GM18526 (cell line): Measurements from ENCODE around the gene C16orf46.
A peak's percentile ranks its signal among the peaks of the same experiment; 100 is the strongest.

Source experiments
- POLR2A ChIP-seq: IDR thresholded peaks from 3 replicates; pipeline ENCODE4 v1.6.1; 2011; ENCODE audit not compliant: insufficient read length; ENCODE audit errors: extremely low read depth

C16orf46 gene, protein sequence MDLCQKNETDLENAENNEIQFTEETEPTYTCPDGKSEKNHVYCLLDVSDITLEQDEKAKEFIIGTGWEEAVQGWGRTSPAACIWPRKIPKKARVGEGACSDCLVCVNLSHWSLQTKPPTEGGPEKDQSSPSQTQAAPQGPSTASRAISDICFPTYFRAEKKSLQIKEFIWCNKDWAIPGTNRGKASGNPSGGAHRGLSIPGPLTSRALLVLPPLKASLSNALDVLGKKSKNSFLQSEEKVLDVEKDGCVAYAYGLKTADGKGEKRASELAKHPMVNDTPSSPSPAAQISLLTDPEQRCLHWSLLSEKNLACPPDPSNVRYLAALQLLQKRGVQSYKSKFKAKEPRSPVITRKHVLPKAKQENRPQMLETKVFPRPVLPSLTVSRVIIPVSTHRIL

DNA sequence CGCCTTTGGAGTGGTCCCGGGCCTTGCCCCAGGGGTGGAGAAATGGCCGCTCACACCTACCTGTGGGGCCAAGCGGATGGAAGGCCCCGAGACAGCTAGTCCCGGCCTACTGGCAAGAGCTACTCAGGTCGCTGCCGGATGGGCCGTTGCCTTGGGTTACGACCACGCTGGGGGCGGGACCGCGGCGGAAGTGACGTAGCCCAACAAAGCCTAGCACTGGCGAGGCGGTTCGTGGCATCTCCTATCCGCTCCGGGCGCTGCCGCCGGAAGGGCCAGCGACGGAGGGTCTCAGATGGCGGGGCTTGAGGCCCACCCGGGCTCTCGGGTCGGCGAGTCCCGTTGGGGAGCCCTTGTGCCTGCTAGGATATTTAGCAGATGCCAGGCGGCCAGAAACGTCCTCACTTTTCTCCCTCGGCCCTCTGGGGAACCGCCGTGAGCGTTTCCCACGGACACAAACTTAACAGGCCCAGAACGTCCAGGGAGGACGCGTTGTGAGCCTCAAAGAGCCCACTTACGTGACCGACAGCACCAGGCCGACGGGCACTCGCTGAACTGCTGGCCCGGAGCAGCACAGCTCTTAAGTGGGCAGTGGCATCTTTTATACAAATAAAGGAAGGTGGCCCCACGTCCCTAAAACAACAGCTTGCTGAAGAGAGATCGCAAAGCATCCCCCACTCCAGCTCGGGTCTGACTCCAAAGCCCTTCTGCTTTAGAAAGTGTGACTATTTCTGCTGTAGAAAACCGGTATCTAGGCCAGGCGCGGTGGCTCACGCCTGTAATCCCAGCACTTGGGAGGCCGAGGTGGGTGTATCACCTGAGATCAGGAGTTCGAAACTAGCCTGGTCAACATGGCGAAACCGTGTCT is at the start of gene C16orf46:
Gene C16orf46 (minus strand): TSS at position 163 of the 865 bp plus-strand sequence. CDS start 13,283 bp downstream, outside the sequence.
- TF ChIP-seq POLR2A: peak; percentile 89

DNA sequence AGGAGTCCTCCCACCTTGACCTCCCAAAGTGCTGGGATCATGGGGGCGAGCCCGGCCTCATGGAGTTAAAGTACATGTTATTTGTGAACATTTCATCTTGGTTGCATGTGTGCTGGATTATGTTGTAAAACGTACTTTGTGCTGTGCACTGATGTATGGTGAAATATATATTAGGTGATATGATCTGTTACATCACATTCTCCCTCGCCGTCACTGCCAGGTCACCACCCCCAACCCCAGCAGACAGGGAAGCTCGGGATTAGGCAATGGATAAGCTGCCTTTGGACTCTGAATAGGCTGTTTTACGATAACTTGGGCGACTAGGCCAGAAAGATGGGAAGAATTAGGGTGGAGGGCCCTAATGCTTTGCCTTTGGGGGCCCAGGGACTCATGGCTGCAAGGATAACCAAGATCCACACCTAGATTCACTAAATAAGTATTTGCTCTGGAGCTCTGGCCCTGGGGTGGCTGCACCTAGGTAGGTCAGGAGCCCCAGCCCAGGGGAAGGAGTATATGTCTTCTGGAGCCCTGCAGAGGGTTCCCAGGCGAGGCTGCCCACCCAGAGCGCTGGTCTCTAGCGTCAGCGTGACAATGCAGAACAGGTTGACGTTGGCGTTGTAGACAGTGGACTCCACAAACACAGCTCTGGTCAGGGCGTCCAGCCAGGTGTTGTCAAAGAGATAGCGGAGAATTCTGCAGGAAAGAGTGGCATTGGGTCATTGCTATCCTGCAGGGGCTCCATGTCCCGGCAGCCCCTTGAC is 46.2 kb upstream of the C16orf46 start:
- TF ChIP-seq POLR2A: no peak

DNA sequence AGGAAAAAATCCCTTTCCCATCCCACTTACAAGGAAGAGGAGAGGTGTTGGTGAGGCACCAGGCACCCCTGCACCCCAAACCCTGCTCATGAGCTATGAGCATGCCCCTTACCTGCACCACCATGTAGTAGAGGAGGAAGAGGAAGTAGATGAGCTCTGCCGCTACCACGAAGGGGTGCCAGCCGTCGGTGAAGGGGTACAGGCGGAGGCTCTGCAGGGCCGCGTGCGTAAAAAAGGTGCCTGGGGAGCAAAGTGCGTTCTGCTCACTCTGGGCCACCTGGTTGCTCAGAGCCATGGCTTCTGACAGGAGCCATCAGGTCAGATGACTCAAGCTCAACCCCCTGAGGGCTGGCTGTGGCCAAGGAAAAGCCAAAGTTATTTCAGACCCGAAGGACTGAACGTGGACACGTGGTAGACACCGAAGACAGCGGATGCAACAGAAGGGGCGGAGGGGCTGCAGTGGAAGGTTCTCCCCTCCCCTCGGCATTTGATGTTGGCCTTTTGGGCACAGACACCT is 44.5 kb upstream of the C16orf46 start:
- TF ChIP-seq POLR2A: no peak

DNA sequence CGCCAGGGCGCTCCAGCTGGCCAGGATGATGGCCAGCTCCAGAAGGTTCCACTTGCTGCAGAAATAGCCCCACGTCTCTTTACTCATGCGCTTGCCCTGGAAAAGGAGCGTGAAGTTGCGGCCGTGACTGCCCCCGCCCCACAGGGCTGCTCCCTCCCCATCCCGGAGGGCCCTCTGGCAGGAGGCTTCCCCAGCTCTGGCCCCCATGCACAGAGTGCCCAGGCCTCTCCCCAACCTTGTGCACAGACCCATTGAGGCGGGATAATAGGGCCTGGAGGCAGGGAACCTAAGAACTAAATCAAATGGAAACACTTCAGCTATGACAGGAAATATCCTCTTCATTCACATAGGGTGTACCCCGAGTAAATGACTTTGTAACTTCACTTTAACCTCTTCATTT is 40.4 kb upstream of the C16orf46 start:
- TF ChIP-seq POLR2A: no peak

DNA sequence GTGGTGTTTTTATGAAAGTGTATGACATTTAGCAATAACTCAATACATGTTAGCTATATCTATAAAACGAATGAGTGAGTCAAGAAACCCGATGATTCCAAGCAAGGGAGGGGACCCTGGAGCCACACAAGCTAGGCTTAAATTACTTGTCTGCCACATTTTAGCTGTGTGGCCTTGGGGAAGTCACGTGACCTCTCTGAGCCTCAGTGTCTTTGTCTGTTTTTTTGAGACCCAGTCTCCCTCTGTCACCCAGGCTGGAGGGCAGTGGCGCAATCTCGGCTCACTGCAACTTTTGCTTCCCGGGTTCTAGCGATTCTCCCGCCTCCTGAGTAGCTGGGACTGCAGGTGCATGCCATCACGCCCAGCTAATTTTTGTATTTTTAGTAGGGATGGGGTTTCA is 39.2 kb upstream of the C16orf46 start:
- TF ChIP-seq POLR2A: no peak

DNA sequence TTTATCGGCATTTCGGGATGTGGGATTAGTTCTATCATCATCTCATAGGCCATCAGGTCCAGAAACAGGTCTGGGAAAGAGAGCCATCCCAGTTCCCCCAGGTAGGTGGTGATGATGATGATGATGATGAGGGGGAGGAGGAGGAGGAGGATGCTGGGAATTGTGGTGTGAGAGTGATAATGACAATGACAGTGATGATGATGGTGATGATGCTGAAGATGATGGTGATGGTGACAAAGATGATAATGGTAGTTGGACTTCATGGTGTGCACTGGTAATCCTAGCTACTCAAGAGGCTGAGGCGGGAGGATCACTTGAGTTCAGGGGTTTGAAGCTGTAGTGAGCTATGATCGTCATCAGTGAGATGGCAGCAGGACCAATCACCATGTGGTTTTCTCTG is 35.4 kb upstream of the C16orf46 start:
- no peak for TF ChIP-seq POLR2A

DNA sequence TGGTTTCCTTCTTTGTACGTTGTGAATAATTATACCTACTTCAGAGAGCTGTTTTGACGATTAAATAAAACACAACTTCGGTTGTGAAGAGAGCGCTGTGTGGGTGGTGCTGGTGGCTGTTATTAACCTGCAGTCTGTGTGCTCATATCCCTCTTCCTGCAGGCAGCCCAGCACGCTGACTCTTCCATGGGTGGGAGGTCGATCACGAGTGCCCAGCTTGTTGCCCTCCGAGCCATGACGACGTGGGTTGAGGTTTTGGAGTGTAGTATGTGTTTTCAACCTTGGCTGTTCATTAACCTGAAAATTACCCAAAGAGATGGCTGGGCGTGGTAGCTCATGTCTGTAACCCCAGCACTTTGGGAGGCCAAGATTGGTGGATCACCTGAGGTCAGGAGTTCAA is 30.5 kb upstream of the C16orf46 start:
- TF ChIP-seq POLR2A: no peak

DNA sequence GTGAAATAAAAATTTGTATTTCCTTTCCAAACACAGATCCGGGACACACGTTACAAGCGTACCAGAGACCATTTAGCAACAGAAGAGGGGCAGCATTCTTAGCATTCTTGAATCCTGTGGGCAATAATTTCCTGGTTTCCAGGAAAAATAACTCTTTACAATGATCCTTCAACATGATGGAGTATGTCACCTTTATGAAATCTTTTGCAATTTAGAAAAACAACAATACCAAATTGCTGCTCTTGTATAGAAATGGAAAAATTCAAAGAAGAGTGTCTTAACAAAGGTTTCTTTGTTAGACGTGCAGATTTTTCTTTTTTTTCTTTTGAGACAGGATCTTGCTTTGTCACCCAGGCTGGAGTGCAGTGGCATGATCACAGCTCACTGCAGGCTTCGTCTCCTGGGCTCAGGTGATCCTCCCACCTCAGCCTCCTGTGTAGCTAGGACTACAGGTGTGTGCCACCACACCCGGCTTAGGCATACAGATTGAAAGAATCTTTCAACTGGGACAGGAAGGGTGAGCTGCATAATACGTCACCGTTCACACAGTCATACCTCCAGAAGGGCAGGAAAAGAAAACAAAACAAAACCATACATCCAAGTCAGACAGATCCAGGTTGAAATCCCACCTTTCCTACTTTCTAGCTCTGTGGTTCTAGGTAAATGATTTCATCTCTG is 29.9 kb upstream of the C16orf46 start:
- TF ChIP-seq POLR2A: no peak

DNA sequence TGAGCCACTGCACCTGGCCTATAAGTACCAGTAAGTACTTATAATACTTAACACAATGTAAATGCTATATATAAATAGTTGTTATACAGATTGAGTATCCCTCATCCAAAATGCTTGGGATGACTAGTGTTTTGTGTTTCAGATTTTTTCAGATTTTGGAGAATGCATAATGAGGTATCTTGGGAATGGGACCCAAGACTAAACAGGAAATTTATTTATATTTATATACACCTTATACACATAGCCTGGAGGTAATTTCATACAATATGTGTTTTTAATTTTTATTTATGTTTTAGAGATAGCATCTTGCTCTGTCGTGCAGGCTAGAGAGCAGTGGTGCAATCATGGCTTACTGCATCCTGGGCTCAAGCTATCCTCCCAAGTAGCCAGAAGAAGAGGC is 28.9 kb upstream of the C16orf46 start:
- no peak for TF ChIP-seq POLR2A

DNA sequence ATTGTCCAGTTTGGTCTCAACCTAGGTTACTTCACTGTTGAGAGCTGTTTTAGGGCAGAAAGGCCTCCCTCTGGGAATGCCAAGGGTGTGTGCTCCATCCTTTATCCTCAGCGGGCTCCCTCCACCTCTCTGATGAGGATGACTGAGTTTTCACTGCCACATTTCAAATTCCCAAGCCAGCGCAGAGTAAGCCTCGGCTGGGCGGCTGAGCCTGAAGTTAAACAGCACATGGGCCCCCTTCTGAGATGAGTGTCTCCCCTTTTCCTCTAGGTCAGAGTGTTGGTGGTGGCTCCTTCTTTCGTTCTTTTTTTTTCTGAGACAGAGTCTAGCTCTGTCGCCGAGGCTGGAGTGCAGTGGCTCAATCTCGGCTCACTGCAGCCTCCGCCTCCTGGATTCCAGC is 24.7 kb upstream of the C16orf46 start:
- TF ChIP-seq POLR2A: no peak

DNA sequence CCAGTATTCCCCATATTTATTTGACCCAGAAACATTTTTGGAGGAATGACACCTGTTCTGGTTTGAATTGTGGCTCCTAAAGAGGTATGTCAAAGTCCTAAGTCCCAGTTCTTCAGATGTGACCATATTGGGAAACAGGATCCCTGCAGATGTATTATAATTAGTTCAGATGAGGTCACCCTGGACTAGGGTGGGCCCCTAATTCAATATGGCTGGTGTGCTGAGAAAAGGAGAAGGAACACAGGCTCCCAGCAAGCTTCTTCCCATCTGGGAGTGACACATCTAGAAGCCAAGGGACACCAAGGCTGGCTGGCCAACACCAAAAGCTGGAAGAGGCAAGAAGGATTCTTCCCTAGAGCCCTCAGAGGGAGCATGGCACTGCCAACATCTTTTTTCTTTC is 22.9 kb upstream of the C16orf46 start:
- TF ChIP-seq POLR2A: no peak

DNA sequence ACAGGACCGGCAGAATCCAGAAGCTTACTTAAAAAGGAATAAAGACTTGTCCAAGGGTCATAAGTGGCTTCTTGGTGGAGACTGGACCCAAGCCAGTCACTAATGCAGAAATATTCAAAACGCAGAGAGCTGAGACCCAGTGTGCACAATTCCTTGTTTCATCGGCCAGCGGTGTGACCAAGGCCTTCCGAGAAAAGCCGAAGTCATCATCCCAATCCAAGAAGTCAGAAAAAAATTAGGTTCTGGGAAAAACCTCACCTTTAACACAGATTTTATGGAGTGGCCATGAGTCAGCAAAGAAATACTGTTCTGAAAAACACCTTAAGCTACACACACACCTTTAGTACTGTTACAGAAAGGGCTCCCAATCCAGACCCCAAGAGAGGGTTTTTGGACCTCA is 20.2 kb upstream of the C16orf46 start:
- TF ChIP-seq POLR2A: no peak

DNA sequence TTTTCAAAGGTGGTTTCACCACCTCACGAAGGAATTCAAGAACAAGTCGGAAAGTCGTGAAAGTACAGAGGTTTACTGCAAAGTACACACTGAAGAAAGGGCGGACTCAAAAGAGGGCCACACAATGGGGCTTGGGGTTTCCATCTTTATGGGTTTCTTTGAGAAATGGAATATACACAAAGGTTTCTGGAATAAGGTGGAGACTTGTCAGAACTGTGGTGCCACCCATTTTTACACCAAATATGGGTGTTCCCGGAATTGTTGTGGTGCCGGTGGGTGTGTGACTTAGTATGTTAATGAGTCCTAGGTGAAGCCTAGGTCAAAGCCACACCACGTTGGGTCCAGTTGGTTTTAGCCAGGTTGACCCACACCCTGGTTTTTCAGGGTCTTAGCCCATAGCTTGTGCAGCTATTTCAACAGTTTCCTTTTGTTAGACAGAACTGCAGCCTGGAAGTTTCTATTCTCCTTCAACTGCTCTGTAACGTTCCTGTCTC is 19.7 kb upstream of the C16orf46 start:
- no peak for TF ChIP-seq POLR2A

DNA sequence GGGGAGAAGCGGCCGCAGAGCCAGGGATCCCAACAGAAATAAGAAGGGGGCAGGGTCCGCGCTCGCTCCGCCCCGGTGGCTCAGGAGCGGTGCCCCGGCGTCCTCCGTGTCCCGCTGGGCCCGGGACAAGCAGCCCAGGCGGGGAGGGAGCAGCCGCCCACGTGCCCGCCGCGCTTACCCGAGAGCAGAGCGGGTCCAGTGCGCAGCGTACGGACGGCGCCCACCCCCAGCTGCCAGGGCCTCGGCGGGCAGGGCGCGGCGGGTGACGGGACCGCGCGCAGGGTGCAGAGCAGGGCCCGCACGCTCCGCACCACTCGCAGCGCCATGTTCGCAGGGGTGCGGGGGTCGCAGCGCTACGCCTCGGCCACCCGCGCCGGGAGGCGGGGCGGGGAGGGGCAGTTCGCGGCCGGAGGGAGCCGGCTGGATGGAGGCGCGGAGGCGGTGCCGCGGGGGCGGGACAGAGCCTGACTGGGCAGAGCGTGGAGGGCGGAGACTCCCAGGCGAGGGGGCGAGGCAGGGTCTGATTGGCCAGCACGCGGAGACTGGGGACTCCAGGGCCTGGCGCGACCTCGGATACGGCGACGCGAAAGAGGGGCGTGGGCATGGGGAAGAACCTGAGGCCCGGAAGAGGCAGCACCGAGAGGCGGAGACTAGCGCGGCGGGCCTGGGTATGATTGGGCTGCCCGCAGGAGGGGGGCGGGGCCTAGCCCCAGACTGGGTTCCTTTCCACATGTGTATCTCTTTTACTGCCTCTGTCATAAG is 19.1 kb upstream of the C16orf46 start, which contains the start of gene GCSH:
Gene GCSH (minus strand): TSS at position 443 of the 762 bp plus-strand sequence. CDS start 117 bp downstream, at position 326.
- TF ChIP-seq POLR2A: no peak
